Measurements from ENCODE around the gene CAV1. TPM values are rescaled to one million over a fixed set of nuclear protein-coding genes. Genes with fewer than 3 reads are reported as not detected.

CAV1 gene
- total RNA-seq, 1 experiment from 2014 or later, result 20.2 TPM

DNA sequence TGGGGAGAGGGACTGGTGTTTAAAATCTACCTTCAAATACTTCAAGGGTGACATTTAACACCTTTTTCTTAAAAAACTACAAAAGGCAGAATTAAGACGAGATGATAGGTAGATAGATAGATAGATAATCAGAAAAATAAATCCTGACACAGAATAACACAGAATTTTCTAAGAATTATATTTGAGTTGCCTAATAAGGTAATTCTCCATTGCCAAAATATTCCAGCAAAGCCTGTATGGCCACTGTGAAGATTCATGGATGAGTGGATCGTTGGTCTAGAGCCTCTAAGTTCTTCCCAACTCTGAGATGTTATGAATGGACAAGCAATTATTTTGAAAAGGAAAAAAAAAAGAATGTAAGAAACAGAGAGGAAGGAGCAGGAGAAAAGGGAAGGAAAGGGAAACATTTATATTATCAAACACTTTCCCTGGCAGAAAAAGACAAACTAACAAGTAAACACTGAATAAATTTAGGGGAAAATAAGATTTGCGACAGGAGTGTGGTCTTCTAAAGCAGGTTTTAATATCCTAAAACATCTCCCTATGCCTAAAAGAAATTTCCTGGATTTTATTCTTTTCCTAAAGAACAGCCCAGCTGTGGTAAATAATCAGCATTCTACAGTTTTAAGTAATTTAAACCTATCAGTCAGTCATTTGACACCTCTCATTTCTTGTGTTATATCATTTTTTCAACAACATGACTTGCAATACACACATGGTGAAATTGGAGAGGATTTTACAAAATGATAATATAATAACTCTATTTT, 32.8 kb upstream of the CAV1 start:
- Histone ChIP-seq H2BK120ac (ENCODE audit: low read depth, low read length, poor library complexity, severe bottlenecking) (no peak overlapping the region), H2BK5ac (ENCODE audit: insufficient read length, low read length) (no peak overlapping the region), H4K8ac (replicated peaks; ENCODE audit: insufficient read length, low read depth, low read length) (no peak overlapping the region), H3K79me1 (ENCODE audit: insufficient read depth, low read depth, low read length, poor library complexity, severe bottlenecking) (no peaks in the 10 kb centered on the region), H3K23ac (ENCODE audit: insufficient read length, low read depth, low read length) (no peak overlapping the region), H3K27ac (ENCODE audit: insufficient read length, low read depth, low read length) (no peak overlapping the region), H3K9me3 (ENCODE audit: control insufficient read depth, low read depth, low read length) (no peaks in the 10 kb centered on the region), H3K23me2 (ENCODE audit: insufficient read length, low read depth, low read length, poor library complexity, severe bottlenecking) (no peaks in the 10 kb centered on the region), H3K27me3 (ENCODE audit: insufficient read depth, low read length) (no peaks in the 10 kb centered on the region), H2AK5ac (ENCODE audit: insufficient read length, low read length) (no peak overlapping the region), H3K79me2 (ENCODE audit: insufficient read depth, low read length) (no peaks in the 10 kb centered on the region), H3K14ac (ENCODE audit: insufficient read depth, low read length) (no peak overlapping the region), H2AFZ (ENCODE audit: low read length) (no peak overlapping the region), H4K91ac (ENCODE audit: insufficient read length, low read depth, low read length) (no peak overlapping the region), H3K4me1 (ENCODE audit: insufficient read depth, low read length) (no peaks in the 10 kb centered on the region), H3K56ac (ENCODE audit: insufficient read length, low read depth, low read length) (no peak overlapping the region), H2BK20ac (ENCODE audit: low read depth, low read length, poor library complexity, severe bottlenecking) (no peak overlapping the region), H2BK12ac (ENCODE audit: insufficient read length, low read depth, low read length) (no peak overlapping the region), H3K18ac (ENCODE audit: insufficient read length, low read depth, low read length) (no peak overlapping the region), H4K20me1 (ENCODE audit: control insufficient read depth, insufficient read depth, insufficient read length) (no peaks in the 10 kb centered on the region), H2BK15ac (ENCODE audit: low read depth, low read length) (no peak overlapping the region), H3K4me2 (ENCODE audit: insufficient read depth, insufficient read length, low read length) (no peak overlapping the region), H3K4ac (ENCODE audit: low read depth, low read length) (no peak overlapping the region), H3T11ph (ENCODE audit: low read length) (no peak overlapping the region), H4K5ac (ENCODE audit: insufficient read length, low read depth, low read length) (no peak overlapping the region), H3K9ac (ENCODE audit: extremely low read depth, insufficient read length, low read length) (no peak overlapping the region)
- no CpG with 5 or more reads among the region's 3 CpGs for WGBS (ENCODE audit: extremely low coverage, insufficient read length, low lambda C conversion rate)
- TF ChIP-seq, protein P1, sequence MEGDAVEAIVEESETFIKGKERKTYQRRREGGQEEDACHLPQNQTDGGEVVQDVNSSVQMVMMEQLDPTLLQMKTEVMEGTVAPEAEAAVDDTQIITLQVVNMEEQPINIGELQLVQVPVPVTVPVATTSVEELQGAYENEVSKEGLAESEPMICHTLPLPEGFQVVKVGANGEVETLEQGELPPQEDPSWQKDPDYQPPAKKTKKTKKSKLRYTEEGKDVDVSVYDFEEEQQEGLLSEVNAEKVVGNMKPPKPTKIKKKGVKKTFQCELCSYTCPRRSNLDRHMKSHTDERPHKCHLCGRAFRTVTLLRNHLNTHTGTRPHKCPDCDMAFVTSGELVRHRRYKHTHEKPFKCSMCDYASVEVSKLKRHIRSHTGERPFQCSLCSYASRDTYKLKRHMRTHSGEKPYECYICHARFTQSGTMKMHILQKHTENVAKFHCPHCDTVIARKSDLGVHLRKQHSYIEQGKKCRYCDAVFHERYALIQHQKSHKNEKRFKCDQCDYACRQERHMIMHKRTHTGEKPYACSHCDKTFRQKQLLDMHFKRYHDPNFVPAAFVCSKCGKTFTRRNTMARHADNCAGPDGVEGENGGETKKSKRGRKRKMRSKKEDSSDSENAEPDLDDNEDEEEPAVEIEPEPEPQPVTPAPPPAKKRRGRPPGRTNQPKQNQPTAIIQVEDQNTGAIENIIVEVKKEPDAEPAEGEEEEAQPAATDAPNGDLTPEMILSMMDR (conservative IDR thresholded peaks at IDR 0.05), result no peak
- Mint-ChIP-seq H3K4me1 (no peaks in the 10 kb centered on the region), H3K9me3 (no peaks in the 10 kb centered on the region), H3K27me3 (ENCODE audit: low read depth) (no peaks in the 10 kb centered on the region; the same call in none of the 2 replicates), H3K36me3 (ENCODE audit: insufficient read depth in 1 of 3, low read depth in 3 of 3) (no peaks in the 10 kb centered on the region), H3K4me3 (no peak overlapping the region), H3K27ac (no peak overlapping the region)
- DNase-seq, result no peak

Data from H9 (cell line).